ENCODE measurements around the gene KRR1.
"Not testable (repeated sequence)": the region's sequence is repeated elsewhere in the genome, so short reads cannot be mapped to it uniquely, and the experiment has no call there.

Gene KRR1

GRCh38 chr12:75479963-75480461 is 31.4 kb downstream of the KRR1 start:
- no peak for DNase-seq

GRCh38 chr12:75478116-75478794 is 33.2 kb downstream of the KRR1 start:
- DNase-seq: no peak

GRCh38 chr12:75477137-75477536 is 34.3 kb downstream of the KRR1 start:
- DNase-seq: no peak

GRCh38 chr12:75476071-75476470 is 35.3 kb downstream of the KRR1 start:
- DNase-seq: no peak

- no peak for DNase-seq
Measured at GRCh38 chr12:75474116-75474515, 37.3 kb downstream of the KRR1 start.

GRCh38 chr12:75471902-75472890 is 39.2 kb downstream of the KRR1 start:
- no peak for DNase-seq

- no peak for DNase-seq
Measured at GRCh38 chr12:75460204-75460603, 51.2 kb downstream of the KRR1 start.

GRCh38 chr12:75459755-75460154 is 51.7 kb downstream of the KRR1 start:
- DNase-seq: no peak

- not testable (repeated sequence) for DNase-seq
Measured at GRCh38 chr12:75457866-75458265, 53.5 kb downstream of the KRR1 start.

- no peak for DNase-seq
Measured at GRCh38 chr12:75457191-75457590, 54.2 kb downstream of the KRR1 start.

- DNase-seq: no peak
Measured at GRCh38 chr12:75455839-75456238, 55.6 kb downstream of the KRR1 start.

GRCh38 chr12:75452675-75453330 is 58.6 kb downstream of the KRR1 start:
- DNase-seq: no peak

- no peak for DNase-seq
Measured at GRCh38 chr12:75447691-75448393, 63.6 kb downstream of the KRR1 start.

GRCh38 chr12:75446857-75447256 is 64.6 kb downstream of the KRR1 start:
- no peak for DNase-seq

GRCh38 chr12:75445137-75445507 is 66.3 kb downstream of the KRR1 start:
- not testable (repeated sequence) for DNase-seq

GRCh38 chr12:75444429-75445136 is 66.8 kb downstream of the KRR1 start:
- no peak for DNase-seq

- no peak for DNase-seq
Measured at GRCh38 chr12:75443709-75444108, 67.7 kb downstream of the KRR1 start.

GRCh38 chr12:75442454-75442853 is 69.0 kb downstream of the KRR1 start:
- not testable (repeated sequence) for DNase-seq

GRCh38 chr12:75441687-75442449 is 69.5 kb downstream of the KRR1 start:
- DNase-seq: not testable (repeated sequence)
